Fibroblast of mammary gland (primary cell): ENCODE results near the gene RGMA.

Experiments used
- DNase-seq: peaks from one replicate; pipeline ENCODE4 v3.0.0-alpha.2; 2010; ENCODE audit warnings: low read depth
- H3K4me3 ChIP-seq: 2 replicates; pipeline ENCODE4 v1.5.1; 2011; ENCODE audit warnings: low read depth, mild to moderate bottlenecking, low read length, moderate library complexity; ENCODE audit not compliant: control insufficient read depth
- CTCF ChIP-seq: conservative IDR thresholded peaks from 2 replicates; pipeline ENCODE4 v1.5.1; 2011; ENCODE audit warnings: low read depth, low read length, inconsistent platforms; ENCODE audit not compliant: control insufficient read depth, insufficient read depth

RGMA gene

DNA sequence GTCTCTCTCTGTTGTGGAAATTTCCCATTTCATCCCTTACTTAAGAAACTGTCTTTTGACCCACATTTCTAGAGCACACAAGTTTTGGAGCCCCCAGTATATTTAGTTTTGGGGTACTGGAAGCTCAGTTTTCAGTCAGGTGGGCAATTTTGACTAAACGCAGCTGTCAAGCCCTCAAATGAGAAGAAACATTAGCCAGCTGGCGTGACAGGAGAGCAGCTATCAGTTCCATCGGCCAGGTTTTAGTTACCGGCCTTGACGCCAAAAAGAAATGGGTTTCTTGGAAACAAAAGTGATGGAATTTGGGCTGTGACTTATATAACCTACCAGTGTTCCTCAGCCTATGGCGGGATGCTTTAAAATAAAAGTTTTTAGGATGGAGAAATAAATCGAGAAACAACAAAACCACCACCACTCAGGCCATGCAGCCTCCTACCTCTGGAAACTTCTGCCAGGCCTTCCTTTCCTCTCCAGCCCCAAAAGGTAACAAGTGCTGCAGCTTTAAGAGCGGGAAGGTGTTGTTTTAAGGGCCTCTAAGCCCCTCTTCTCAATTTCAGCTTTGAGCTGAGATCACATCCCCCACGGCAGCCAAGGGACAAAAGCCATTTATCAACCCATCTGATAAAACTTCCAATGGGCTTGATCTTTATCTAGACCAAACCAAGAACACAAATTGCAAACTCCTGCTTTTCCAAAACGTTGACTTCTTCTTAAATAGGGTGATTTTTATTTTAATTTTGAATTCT is 18.3 kb downstream of the RGMA start:
- H3K4me3 ChIP-seq, result no peak overlapping the region
- TF ChIP-seq CTCF, result no peak

DNA sequence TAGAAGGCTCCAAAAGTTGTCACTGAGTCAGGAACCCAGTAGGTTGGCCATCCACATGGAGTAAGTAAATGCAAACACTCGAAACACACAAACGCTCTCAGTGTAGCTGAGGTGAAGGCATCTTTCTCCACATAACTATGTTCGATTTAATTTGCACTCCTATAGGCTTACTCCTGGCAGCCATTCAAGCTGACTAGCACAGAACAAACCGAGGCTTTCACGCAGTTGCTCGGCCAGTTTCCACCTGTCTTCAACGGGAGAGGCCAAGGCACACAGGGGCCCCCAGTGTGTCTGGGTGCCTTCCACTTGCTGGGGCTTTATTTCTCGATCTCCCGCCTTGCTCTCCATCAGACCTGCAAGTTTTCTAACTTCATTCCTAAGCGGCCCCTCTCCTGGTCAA is 18.9 kb downstream of the RGMA start:
- no peak for DNase-seq
- TF ChIP-seq CTCF, result no peak
- no peak overlapping the region for H3K4me3 ChIP-seq

More for the DNA sequence above, 18.3 kb downstream of the RGMA start:
- no peak for DNase-seq

GRCh38 chr15:93068581-93069199 is 20.3 kb downstream of the RGMA start:
- DNase-seq, result no peak
- no peak for TF ChIP-seq CTCF
- no peak overlapping the region for H3K4me3 ChIP-seq

GRCh38 chr15:93067649-93068085 is 21.3 kb downstream of the RGMA start:
- DNase-seq, result peak; percentile 7
- no peak for TF ChIP-seq CTCF

GRCh38 chr15:93066834-93067648 is 22.0 kb downstream of the RGMA start:
- DNase-seq, result peak; percentile 64
- H3K4me3 ChIP-seq, result no peak overlapping the region
- TF ChIP-seq CTCF, result no peak

More at GRCh38 chr15:93067649-93068085, 21.3 kb downstream of the RGMA start:
- H3K4me3 ChIP-seq, result no peak overlapping the region

GRCh38 chr15:93066224-93066681 is 22.8 kb downstream of the RGMA start:
- TF ChIP-seq CTCF, result no peak
- DNase-seq, result no peak
- no peak overlapping the region for H3K4me3 ChIP-seq
